Stromal cell of bone marrow (primary cell): Measurements from ENCODE around the gene FXR2.
A peak's percentile ranks its signal among the peaks of the same experiment; 100 is the strongest.
"Not testable (repeated sequence)": the region's sequence is repeated elsewhere in the genome, so short reads cannot be mapped to it uniquely, and the experiment has no call there.

Experiments used
- DNase-seq: peaks from one replicate; pipeline ENCODE4 v3.0.0-alpha.2; 2012; ENCODE audit warnings: low read depth

FXR2 gene

DNA sequence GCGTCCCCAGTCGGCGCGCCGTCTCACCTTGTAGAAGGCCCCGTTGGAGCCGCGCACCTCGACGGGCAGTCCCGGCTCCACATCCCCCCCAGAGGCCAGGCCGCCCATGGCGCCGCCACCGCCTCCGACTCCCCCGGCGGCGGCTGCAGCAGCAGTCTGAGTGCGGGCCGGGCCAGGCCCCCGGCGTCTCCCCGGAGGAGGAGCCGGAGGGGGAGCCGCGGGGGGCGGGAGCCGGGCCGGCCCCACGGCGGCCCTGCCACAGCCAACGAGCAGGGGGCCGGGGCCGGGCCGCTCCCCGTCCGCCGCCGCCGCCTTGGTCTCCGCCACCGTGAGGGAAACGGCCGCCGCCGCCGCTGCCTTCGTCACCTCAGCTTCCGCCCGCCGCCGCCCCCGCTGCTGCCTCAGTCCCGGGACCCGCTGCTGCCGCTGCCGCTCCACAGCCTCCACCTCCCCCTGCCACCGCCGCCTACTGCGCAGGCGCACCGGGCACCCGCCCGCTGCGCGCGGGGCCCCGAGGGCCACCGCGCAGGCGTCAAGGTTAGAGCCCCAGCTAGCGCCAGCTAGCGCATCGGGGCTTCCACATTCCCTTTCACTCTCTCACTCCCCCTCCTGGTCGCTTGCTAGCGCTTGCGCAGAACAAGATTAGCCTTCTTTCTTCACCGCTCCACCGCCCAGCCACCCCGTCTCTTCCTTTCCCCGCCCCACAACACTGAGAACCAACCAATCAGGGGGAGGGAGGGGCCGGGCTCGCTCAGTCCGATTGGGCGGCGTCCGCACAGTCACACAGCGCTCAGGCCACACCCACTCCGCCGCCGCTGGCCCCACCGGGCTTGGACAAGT lies at the start of gene FXR2:
FXR2 (minus strand) TSS at position 473 of the 840 bp plus-strand sequence; CDS start at position 108, 365 bp downstream.
- DNase-seq: peak; percentile 99

DNA sequence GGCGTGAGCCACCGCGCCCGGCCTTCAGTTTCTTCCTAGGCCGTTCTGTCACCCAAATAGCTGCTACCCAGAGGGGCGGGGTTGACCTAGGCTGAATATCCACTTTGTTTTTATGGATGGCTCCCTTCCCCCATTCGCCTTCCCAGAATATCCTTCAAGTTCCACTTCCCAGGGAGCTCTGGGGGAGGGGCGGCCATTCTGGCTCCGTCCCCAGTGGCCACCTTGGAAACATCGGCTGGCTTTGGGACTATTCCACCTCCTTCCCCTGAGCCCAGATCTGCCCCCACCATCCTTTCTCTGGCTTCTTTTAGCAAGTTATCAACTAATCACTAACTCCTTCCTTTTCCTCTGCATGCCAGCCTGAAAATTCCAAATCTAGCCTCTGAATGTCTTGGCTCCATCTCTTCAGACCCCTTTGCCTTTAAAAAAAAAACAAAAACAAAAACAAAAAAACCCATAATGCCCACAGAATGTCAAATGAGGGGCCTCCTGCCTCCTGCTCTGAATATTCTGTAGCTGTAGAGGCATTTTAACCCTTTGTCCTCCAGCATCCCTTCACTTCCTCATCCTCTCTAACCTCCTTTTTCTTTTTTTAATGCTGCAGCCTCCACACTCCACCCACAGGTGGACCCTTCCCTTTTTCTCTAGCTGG lies 42.4 kb upstream of the FXR2 start:
- DNase-seq: no peak

DNA sequence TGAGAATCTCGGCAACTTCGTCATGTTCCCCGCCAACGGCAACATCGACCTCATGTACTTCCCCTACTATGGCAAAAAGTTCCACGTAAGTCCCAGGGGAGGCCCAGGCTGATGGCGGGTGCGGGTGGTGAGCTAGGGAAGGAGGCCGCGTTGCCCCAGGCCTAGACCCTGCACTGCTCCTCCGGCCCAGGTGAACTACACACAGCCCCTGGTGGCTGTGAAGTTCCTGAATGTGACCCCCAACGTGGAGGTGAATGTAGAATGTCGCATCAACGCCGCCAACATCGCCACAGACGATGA lies 40.8 kb upstream of the FXR2 start:
- no peak for DNase-seq

DNA sequence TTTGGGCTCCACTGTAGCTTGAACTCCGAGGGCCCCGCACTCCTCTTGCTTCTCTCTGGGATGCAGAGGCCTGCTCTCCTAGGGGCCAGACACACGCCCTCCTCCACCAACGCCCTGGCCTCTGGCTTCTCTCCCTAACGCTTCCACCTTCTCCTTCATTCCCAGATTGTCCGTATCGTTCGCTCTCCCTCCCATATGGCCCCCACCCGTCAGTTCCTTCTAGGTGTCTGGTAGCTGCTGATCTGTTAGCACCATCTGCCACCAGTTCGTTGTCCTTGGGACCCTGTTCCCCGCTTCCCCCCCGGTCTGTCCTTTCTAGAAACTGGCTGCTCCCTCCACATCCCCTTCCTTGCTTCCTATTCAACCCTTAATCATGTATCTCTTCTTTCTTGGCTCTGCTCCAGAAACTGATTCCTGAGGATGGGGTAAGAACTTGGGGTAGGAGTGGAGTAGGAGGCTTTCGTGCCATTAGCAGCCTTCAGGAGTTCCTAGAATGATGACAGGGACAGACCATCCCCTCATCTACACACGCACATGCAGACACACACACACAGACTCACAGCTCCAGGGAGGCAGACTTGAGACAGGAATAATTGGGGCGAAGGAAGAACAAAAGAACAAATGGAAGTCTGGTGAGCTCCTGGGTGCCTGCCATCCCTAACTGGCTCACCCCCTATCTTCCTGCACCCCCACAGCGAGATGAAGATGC lies 40.3 kb upstream of the FXR2 start:
- DNase-seq: no peak

DNA sequence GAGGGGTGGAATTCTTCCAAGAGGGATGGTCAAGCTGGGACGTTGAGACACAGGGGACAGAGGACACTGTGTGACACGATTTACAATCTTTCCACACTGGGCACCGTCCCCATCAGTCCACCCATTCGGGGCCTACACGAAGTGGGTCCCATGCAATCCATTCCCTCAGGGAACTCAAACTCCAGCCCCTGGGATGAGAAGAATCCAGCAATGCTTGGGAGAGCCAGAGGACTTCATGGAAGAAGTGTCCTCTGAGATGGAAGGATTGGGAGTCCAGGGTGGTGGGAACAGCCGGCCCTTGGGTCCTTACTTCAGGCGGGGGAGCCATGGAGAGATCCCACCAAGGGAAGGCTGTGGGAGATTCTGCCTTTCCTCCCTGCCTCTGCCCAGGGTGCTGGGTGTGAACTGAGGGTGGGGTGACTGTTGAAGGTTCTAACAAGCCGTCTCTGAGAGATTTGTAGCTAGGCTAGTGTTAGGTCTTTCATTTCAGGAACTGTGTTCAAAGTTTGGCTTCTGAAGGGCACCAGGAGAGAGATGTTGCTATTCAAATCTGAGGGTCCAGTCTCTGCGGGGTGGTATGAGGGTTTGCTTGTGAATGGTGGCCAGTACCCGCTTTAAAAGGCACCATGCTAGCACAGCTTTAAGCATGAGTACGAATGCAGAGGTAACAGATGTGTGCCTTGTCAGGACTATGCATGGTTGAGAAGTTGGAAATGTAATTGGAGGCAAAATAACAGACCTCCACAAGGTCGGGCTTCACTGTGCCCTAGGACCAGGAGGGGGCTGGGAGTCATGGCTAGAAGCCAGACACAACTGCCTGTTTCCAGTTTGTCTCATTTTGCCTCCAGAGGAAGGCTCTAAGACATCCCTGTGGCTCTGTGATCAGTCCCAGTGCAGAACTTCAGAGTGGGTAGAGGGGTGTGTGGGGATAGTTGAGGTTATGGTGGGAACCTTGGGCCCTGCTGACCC lies 38.0 kb upstream of the FXR2 start:
- DNase-seq: no peak

DNA sequence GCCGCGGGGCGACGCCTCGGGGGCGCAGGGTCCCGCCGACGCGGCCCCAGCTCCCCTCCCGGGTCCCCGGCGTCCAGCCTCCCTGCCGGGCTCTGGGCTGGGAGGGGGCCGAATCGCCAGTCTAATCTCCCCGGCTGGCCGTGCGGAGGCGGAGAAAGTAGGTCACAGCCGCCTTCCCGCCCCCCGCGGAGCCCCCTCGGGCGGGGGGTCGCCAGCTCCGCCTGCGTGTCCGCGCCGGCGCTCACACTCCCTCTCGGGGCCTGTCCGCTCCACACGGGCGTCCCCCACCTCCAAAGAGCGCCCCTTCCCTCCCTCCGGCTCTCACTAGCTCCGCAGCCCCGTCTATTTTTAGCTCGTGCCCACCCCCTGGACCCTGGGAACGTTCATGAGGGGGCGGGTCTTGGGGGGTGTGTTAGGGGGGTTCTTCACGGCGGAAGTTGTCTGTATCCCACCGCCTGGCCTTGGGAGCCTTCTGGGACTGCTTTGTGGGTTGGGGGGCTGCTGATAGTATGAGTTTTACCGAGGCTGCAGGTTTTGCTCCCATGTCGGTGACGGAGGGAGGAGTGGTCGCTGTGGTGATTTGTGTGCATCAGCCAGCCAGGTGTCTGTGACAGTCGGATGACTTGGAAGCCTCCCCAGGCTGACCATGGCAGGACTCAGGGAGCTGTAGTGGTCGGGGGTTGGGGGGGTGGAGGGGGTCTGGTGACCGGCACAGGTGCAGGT lies 37.1 kb upstream of the FXR2 start:
- DNase-seq: no peak

DNA sequence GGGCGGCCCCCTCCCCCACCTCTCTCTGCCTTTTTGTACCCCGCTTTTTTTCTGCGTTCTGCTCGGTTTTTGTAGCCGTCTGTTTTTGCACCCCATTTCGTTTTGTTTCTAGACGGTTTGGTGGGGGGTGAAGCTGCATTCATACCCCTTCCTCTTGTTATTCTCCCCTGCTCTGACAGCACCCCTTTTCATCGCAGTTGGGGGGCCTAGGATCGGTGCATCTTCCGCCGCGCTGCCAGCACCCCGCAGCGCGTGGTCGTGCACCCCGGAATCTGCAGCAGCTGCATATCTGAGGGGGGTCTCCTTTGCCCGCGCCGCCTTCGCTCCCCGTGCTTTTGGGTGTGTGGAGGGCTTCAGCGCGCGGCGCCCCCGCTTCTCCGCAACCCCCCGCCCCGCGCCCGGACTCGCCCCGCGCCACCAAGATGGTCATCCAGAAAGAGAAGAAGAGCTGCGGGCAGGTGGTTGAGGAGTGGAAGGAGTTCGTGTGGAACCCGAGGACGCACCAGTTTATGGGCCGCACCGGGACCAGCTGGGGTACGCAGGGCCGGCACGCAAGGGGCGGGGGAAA lies 36.5 kb upstream of the FXR2 start:
- DNase-seq: no peak

DNA sequence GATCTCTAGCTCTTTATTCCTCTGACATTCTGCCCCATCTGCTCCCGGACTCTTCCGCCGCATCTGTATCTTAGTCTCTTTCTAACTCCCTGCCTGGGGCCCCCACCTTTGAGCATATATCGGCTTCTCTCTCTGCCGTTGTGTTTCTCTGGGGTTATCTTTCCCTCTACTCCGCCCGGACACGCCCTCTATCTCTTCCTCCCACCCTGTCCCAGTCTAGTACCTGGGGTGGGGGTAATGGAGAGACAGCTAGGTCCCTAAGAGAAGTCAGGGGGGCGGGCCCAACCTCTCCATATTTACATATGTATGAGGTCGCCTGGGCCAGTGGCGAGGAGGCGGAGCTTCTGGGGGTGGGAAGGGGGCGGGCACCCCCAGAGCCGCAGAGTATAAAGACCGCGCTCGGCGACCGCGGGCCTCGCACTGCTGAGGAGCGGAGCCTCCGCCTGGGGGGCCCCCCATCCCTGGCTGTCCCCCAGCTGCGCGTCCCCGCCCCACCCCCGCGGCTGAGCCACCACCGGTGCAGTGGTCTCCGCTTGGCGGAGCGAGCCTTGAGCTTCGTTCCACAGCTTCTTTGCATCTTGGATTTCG lies 35.9 kb upstream of the FXR2 start, which contains the start of gene ATP1B2:
ATP1B2 (plus strand) TSS at position 418 of the 588 bp plus-strand sequence. CDS start 593 bp downstream, outside the sequence.
- no peak for DNase-seq

DNA sequence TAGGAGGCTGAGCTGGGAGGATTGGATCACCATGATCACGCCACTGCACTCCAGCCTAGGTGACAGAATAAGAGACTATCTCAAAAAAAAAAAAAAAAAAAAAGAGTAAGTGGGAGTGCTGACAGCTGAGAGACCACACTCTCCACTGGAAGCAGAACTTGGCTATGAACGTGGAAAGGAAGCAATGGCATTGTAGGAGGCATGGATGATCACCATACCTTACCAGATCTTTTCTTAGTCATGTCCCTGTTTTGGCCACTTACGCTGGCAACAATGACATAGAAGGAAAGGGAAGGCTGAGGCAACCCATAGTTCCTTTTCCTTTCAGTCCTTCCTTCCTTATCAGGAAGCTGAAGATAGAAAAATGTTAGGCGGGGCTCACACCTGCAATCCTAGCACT lies 32.3 kb upstream of the FXR2 start:
- no peak for DNase-seq

DNA sequence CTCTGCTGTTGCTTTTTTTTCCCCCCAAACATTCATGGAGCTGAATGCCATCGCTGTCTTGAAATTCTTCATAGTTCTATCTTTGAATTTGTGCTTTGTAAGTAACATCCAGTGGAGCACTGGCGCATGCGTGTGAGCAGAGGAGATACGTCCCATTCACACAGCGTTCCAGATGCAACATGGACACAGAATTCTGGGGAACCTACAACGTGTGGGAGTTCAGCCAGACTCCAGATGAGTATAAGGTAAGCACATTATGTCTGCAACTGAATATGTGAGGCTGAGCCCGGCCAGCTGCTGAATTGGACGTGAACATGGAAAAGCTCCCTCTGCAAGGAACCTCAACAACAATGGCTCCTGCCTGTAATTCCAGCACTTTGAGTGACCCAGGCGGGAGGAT lies 31.8 kb upstream of the FXR2 start:
- no peak for DNase-seq

DNA sequence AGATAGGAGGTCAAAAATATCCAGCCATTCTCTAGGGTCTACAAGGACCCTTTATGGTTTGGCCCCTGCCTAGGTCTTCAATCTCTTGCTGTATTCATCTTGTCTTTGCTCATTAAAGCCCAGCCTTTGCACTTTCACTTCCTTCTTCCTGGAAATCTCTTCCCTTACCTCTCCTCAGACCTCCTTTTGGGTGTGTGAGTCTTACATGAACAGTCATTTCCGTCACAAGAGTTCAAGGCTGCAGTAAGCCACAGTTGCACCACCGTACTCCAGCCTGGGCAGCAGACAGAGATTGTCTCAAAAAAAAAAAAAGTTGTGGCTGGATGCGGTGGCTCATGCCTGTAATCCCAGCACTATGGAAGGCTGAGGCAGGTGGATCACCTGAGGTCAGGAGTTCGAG lies 30.1 kb upstream of the FXR2 start:
- DNase-seq: no peak

DNA sequence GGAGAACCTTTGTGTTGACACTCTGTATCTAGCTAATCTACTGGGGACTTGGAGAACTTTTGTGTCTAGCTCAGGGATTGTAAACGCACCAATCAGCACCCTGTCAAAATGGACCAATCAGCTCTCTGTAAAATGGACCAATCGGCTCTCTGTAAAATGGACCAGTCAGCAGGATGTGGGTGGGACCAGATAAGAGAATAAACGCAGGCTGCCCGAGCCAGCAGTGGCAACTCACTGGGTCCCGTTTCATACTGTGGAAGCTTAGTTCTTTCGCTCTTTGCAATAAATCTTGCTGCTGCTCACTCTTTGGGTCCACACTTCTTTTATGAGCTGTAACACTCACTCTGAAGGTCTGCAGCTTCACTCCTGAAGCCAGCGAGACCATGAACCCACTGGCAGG lies 26.9 kb upstream of the FXR2 start:
- not testable (repeated sequence) for DNase-seq

DNA sequence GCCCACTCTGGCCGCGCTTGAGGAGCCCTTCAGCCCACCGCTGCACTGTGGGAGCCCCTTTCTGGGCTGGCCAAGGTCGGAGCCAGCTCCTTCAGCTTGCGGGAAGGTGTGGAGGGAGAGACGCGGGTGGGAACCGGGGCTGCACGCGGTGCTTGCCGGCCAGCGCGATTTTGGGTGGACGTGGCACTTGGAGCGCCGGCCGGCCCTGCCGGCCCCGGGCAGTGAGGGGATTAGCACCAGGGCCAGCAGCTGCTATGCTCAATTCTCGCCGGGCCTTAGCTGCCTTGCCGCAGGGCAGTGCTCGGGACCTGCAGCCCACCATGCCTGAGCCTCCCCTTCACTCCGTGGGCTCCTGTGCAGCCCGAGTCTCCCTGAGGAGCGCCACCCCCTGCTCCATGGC lies 26.1 kb upstream of the FXR2 start:
- DNase-seq: no peak

DNA sequence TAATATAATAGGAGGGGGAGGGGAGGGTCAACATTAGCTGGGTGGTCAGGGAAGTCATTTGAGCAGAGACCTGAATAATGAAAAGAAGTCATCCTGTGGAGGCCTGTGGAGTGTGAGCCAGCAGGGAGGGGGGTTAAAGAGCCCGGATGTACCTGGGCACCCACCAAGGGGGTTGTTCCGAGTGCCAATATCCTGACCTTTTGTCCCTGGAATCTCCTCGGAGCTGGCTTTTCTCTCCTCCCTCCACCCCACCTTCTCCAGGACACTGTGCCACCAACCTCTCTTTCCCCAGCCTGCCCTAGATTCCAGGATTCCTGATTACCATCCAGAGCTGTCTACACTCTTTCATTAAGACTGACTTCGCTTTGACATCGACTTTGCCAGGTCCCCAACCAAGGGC lies 21.5 kb upstream of the FXR2 start:
- DNase-seq: no peak

DNA sequence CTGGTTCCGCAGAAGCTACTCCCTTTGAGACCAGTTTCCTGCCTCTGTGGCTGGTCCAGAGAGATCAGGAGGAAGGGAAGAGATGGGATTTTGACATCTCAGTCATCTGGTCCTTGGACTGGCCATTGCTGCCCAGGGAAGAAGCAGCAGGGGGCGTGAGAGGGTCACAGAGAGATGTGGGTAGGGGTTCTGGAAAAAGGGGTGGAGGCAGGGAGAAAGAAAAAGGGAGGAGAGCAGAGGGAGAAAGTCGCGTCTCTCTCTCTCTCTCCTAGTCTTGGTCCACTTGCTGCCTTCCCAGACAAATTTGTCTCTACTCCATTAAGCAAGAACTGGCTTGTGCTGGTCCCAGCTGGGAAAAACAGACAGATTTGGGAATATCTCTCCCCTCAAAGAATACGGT lies 19.7 kb upstream of the FXR2 start:
- no peak for DNase-seq

DNA sequence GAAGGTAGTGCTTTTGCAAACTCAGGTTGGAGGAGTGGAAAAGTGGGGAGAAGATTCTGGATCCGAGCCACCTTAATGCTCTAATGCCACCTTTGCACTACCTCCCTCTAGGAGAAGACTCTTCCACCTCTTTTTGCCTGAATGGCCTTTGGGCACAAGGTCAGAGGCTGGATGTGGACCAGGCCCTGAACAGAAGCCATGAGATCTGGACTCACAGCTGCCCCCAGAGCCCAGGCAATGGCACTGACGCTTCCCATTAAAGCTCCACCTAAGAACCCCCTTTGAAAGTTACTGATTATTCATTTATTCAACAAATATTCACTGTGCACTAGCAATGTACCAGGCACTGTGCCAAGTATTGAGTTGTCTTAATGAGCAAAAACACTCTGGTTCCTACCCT lies 18.4 kb upstream of the FXR2 start:
- no peak for DNase-seq

DNA sequence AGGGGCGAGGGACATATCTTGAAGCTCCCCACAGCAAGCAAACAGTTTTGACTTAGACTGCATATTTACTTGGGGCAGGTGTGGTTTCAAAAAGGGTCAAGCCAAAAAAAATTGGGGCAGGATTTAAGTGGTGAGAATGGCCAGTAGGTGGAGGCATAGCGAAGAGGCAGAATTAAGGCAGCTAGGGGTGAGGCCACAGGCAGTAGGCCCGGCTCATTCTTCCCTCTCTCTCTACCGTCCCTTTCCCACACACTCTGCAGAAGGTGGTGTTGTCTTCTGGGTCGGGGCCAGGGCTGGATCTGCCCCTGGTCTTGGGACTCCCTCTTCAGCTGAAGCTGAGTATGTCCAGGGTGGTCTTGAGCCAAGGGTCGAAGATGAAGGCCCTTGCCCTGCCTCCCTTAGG lies 17.8 kb upstream of the FXR2 start:
- no peak for DNase-seq

DNA sequence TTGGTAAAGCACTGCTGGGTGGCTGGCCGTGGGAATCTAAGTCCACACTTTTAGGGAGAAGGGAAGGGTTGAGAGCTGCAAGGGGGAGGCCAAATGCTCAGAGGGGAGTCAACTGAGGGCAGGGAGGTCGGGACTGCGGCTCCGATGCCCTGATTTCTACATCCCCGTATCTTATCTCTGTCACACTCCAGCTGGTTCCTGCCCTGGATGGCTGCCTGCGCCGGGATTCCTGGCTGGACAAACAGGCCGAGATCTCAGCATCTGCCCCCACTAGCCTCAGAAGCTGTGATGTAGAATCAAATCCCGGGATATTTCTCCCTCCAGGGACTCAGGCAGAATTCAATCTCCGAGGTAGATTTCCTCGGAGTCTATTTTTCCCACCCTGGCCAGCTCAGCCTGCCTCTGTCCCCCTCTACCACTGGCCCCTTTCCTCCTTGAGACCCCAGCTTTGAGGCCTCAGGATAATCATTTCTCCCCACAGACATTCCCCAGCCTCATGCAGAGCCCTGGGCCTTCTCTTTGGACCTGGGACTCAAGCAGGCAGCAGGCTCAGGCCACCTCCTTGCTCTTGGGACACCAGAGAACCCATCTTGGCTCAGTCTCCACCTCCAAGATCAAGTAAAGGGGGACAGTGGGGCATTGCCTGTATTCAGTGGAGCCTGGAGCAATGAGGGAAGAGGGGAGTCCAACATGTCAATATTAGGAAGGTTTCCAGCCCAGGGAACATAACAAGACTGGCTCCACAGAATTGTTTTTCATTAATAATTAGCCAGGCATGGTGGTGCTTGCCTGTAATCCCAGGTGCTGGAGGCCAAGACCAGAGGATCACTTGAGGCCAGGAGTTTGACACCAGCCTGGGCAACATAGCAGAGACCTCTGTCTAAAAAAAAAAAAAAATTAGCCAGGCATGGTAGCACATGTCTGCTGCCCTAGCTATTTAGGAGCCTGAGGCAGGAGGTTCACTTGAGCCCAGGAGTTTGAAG lies 17.0 kb upstream of the FXR2 start:
- no peak for DNase-seq

DNA sequence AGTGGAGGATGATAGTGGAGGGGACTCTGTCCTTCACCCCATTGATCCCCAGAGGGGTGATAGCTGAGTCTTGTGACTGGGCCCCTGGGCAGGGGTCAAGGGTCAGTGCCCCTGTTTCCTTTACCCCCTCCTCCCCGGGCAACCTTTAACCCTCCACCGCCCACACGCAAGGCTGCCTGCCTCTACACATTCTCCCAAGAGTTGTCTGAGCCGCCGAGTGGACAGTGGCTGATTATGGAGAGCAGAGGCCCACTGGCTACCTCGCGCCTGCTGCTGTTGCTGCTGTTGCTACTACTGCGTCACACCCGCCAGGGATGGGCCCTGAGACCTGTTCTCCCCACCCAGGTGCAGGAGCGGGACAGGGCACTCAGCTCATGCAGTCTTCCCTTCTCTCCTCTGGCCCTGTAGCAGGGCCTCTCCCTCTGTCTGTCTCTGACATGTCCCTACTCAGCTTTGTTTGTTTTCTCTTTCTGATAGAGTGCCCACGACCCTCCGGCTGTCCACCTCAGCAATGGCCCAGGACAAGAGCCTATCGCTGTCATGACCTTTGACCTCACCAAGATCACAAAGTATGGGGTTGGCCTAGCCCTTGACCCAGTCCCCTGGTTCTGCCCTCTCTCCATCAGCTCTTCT lies 15.4 kb upstream of the FXR2 start, which contains the start of gene SHBG:
SHBG (plus strand) TSS at position 197 of the 633 bp plus-strand sequence; CDS start at position 235, 38 bp downstream.
- DNase-seq: no peak
